Stimulated activated CD8-positive, alpha-beta memory T cell treated with anti-CD3 and anti-CD28 coated beads, Interleukin-4, amount 100 ng/mL, for 48 hours (primary cell): ENCODE measurements around the gene RAB30.

ENCODE experiments used
- DNase-seq: peaks from one replicate; pipeline ENCODE4 v3.0.0-alpha.2; 2020

Gene RAB30

DNA sequence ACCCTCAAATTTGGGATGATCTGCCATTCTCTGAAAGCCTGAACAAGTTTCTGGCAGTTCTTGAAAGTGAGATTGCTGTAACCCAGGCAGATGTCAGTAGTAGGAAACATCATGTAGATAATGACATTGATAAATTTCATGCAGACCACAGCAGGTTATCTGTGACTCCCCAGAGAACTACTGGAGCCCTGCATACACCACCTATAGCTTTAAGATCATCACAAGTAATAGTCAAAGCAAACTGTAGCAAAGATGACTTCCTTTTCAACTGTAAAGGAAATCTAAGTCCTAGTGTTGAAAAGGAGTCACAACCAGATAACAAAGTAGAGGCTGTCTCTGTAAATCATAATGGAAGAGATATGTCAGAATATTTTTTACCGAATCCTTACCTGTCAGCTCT lies 139.1 kb downstream of the RAB30 start:
- DNase-seq, result no peak

GRCh38 chr11:82930734-82931133 lies 141.0 kb downstream of the RAB30 start:
- no peak for DNase-seq

DNA sequence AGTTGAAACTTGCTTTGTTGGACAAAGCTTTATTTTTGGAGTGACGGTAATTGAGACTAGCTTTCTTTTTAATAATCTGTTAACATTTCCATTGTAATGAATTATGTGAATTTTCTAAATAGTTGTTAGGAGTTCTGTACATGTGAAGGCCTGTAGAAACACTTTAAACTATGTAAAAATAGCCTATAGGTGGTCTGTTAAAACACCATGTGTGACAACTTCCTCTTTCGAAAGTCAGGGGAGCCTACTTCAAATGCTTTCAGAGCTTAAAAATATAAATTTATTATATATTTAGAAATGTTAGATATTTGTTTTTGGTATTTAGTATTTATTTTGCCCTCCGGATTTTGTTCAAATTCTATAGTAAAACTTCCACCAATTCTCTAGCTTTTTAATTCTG lies 141.5 kb downstream of the RAB30 start:
- DNase-seq, result no peak

DNA sequence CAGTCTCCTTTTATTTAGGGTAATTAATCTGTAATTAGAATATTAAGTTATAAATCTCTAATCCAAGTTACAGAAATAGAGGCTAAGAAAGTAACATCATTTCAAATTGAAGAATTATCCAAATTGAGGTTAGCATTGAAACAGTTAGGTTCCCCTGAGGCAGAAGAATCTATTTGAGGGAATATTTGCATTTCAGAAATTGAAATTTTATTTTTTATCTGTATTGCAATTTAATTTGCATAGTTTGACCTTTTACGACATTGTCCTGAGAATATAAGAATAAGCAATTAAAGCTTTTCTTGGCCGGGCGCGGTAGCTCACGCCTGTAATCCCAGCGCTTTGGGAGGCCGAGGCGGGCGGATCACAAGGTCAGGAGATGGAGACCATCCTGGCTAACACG lies 142.6 kb downstream of the RAB30 start:
- DNase-seq, result no peak

- no peak for DNase-seq
Measured at GRCh38 chr11:82927264-82927880, 144.3 kb downstream of the RAB30 start.

DNA sequence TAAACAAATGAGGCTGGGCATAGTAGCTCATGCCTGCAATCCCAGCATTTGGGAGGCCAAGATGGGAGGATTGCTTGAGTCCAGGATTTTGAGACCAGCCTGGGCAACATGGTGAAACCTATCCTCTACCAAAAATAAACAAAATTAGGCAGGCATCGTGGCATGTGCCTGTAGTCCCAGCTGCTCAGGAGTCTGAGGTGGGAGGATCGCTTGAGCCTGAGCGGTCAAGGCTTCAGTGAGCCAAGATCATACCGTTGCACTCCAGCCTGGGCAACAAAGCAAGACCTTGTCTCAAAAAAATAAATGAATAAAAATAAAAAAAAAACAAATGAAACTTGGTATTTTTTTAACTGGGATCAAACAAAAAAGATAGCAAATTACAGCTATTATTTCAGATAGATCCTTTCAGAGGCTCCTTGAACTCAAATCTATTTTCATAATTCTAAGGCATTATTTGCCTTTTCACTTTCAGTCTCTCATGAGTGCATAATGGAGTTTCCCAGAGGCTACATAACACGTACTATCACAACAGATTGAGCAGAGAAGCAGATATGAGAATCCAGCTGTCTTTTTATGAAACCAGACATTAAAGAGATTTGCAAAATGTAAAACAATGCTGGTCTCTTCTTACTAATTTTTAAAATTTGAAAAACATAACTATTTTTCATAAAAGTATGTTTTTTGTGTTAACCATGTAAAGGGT lies 147.0 kb downstream of the RAB30 start:
- no peak for DNase-seq
